Upper lobe of left lung (tissue), 4 donors: ENCODE results near the gene SMC4.

Experiments
- CTCF ChIP-seq, 6 experiments: fragments of 450-650 bp in 4 of 6; fragments of 200-600 bp in 2 of 6; sonication (generic) in 2 of 6; IDR thresholded peaks; one replicate each; pipeline ENCODE4 v1.5.1; 2016 to 2019; ENCODE audit warnings: antibody characterized with exemption in 6 of 6
- EP300 ChIP-seq, 4 donors: sonication (generic); formaldehyde crosslinking; IDR thresholded peaks; one replicate each; pipeline ENCODE4 v1.5.1; 2017; ENCODE audit warnings: antibody characterized with exemption in 4 of 4, control low read depth in 2 of 4
- POLR2A ChIP-seq, 4 donors: fragments of 450-650 bp; IDR thresholded peaks; one replicate each; pipeline ENCODE4 v1.5.1; 2016 to 2017; ENCODE audit warnings: antibody characterized with exemption in 4 of 4, mild to moderate bottlenecking in 2 of 4
- POLR2AphosphoS5 ChIP-seq, 2 donors: sonication (generic); formaldehyde crosslinking; IDR thresholded peaks; one replicate each; pipeline ENCODE4 v1.5.1; 2017; ENCODE audit warnings: antibody characterized with exemption in 2 of 2

DNA sequence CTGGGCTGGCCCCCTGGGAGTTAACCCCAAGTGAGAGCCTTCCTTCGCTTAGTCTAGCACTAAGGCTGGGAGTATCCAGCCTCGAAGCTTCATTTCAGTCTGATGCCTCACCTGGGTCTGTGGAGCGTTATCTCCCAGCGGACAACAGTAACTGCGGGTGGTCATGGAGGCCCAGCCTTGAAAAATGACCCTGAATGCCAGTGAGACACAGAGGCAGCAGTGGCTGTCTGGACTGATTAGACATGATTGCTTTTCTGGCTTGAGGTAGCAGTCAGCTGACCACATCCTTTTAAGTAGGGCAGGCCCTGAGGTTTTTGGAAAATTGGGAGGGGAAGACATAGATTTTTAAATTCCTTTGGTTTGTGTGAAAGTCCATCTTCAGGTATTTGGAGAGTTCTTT lies 78.3 kb downstream of the SMC4 start:
- TF ChIP-seq POLR2A (IDR thresholded peaks at IDR 0.05), result no peak
- TF ChIP-seq CTCF (IDR thresholded peaks at IDR 0.05), result no peak
- TF ChIP-seq POLR2AphosphoS5 (IDR thresholded peaks at IDR 0.05), result no peak
- no peak for TF ChIP-seq EP300 (IDR thresholded peaks at IDR 0.05)
